Gastroesophageal sphincter (tissue), 3 donors: ENCODE measurements around the gene PCNT.

Source experiments
- POLR2A ChIP-seq, 2 donors: fragments of 450-650 bp; IDR thresholded peaks; one replicate each; pipeline ENCODE4 v1.6.1; 2017; ENCODE audit warnings: antibody characterized with exemption in 2 of 2, mild to moderate bottlenecking in 2 of 2, moderate library complexity in 1 of 2
- TF ChIP-seq, protein P1 (sequence below), 4 experiments: fragments of 200-600 bp in 2 of 4; fragments of 450-650 bp in 2 of 4; sonication (generic) in 1 of 4; IDR thresholded peaks; one replicate each; pipeline ENCODE4 v1.5.1; 2017 to 2019; ENCODE audit warnings: antibody characterized with exemption in 4 of 4, mild to moderate bottlenecking in 2 of 4, moderate library complexity in 2 of 4

DNA sequence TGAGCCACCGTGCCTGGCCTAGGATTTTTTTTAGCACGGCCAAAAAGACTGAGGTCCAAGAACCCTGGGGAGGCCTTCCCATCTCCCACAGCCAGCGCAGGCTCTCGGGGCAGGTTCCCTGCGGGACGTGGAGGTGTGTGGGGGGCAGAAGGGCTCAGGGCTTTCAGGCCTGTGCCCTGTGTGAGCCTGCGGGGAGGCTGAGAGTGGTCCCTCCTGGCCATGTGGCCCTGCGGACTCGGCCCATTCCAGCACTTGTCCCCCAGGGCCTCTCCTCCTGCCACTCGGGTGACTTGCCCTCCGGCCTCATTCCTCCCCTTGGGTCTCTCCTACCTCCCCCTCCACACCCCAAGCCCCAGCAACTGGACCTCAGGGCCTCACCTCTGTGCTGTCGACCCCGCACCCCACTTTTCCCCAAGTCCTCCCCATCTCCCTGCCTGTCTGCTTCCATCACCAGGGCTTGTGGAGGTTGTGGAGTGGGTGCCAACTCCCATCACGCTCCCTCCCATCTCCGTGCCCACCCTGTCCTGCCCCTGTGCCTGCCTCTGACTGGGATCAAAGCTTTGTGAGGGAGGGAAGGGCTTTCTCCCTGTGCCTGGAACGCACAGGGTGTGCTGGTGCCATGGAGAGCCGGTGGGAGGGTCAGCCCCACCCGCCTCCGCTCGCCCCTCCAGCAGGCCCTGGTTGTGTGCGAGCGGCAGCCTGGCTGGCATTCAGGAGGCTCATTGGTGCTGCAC, 102.5 kb downstream of the PCNT start:
- TF ChIP-seq, protein P1, sequence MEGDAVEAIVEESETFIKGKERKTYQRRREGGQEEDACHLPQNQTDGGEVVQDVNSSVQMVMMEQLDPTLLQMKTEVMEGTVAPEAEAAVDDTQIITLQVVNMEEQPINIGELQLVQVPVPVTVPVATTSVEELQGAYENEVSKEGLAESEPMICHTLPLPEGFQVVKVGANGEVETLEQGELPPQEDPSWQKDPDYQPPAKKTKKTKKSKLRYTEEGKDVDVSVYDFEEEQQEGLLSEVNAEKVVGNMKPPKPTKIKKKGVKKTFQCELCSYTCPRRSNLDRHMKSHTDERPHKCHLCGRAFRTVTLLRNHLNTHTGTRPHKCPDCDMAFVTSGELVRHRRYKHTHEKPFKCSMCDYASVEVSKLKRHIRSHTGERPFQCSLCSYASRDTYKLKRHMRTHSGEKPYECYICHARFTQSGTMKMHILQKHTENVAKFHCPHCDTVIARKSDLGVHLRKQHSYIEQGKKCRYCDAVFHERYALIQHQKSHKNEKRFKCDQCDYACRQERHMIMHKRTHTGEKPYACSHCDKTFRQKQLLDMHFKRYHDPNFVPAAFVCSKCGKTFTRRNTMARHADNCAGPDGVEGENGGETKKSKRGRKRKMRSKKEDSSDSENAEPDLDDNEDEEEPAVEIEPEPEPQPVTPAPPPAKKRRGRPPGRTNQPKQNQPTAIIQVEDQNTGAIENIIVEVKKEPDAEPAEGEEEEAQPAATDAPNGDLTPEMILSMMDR (IDR thresholded peaks at IDR 0.05) = no peak
- no peak for TF ChIP-seq POLR2A (IDR thresholded peaks at IDR 0.05)
